ENCODE measurements around the gene OFD1.

OFD1 gene

GRCh38 chrX:13699183-13699826, 35.2 kb upstream of the OFD1 start:
- WGBS (ENCODE audit: extremely low coverage, insufficient coverage, insufficient read length): no CpG with 5 or more reads among the region's 7 CpGs
- H3K18ac ChIP-seq (ENCODE audit: low read length): no peak overlapping the region
- peaks cover 3 to 6% of the 10 kb centered on the region in 2 experiments for H3K36me3 ChIP-seq (ENCODE audit: control insufficient read depth in 1 of 2, insufficient read depth in 2 of 2, low read length in 2 of 2)
- no peak overlapping the region for H3K4me3 ChIP-seq (ENCODE audit: low read depth, low read length)
- H3K4me2 ChIP-seq (ENCODE audit: low read length): no peak overlapping the region
- H3K27ac ChIP-seq (ENCODE audit: low read depth, low read length): no peak overlapping the region
- no peaks in the 10 kb centered on the region for H3K27me3 ChIP-seq (ENCODE audit: insufficient read depth, low read length)
- no peak overlapping the region for H2BK120ac ChIP-seq (ENCODE audit: insufficient read depth, low read length, poor library complexity)
- H3K9me3 ChIP-seq (ENCODE audit: insufficient read depth, low read depth, low read length): no peaks in the 10 kb centered on the region
- H3K79me2 ChIP-seq (ENCODE audit: control insufficient read depth, insufficient read depth, low read length, poor library complexity): peaks cover 9% of the 10 kb centered on the region
- no peaks in the 10 kb centered on the region for H3K79me1 ChIP-seq (ENCODE audit: low read length)
- no peak overlapping the region for H3K4ac ChIP-seq (ENCODE audit: low read depth, low read length)
- no peak overlapping the region for H2BK12ac ChIP-seq (ENCODE audit: low read length)
- no peak overlapping the region for H4K91ac ChIP-seq (ENCODE audit: low read depth, low read length)
- H3K9ac ChIP-seq (ENCODE audit: low read length): no peak overlapping the region
- DNase-seq: peak; percentile 27 to 42
- H4K12ac ChIP-seq (ENCODE audit: low read depth, low read length): no peak overlapping the region
- H3K14ac ChIP-seq (ENCODE audit: low read length): no peak overlapping the region
- no peak overlapping the region for H4K8ac ChIP-seq (ENCODE audit: low read depth, low read length)
- peaks cover 7% of the 10 kb centered on the region in 2 experiments for H3K4me1 ChIP-seq (ENCODE audit: control insufficient read depth in 1 of 2, insufficient read depth in 2 of 2, low read length in 2 of 2)
- no peak overlapping the region for H2AFZ ChIP-seq (ENCODE audit: insufficient read depth, low read length, poor library complexity)
- H2BK5ac ChIP-seq (ENCODE audit: low read depth, low read length, poor library complexity): no peak overlapping the region
- H3K23ac ChIP-seq (ENCODE audit: low read length): no peak overlapping the region
- no peak overlapping the region for H2AK5ac ChIP-seq (ENCODE audit: low read length)

GRCh38 chrX:13700380-13700779, 34.2 kb upstream of the OFD1 start:
- H3K36me3 ChIP-seq (ENCODE audit: control insufficient read depth in 1 of 2, insufficient read depth in 2 of 2, low read length in 2 of 2): peaks cover 0 to 6% of the 10 kb centered on the region in 2 experiments
- H3K4me2 ChIP-seq (ENCODE audit: low read length): no peak overlapping the region
- no peak overlapping the region for H2BK120ac ChIP-seq (ENCODE audit: insufficient read depth, low read length, poor library complexity)
- no peaks in the 10 kb centered on the region for H3K27me3 ChIP-seq (ENCODE audit: insufficient read depth, low read length)
- no peak overlapping the region for H4K91ac ChIP-seq (ENCODE audit: low read depth, low read length)
- no peak overlapping the region for H2AK5ac ChIP-seq (ENCODE audit: low read length)
- no peak overlapping the region for H2BK12ac ChIP-seq (ENCODE audit: low read length)
- no peak overlapping the region for H3K27ac ChIP-seq (ENCODE audit: low read depth, low read length)
- no peak overlapping the region for H3K23ac ChIP-seq (ENCODE audit: low read length)
- no peak overlapping the region for H3K14ac ChIP-seq (ENCODE audit: low read length)
- no peaks in the 10 kb centered on the region for H3K79me1 ChIP-seq (ENCODE audit: low read length)
- no peak overlapping the region for H3K4ac ChIP-seq (ENCODE audit: low read depth, low read length)
- H3K18ac ChIP-seq (ENCODE audit: low read length): no peak overlapping the region
- no peak overlapping the region for H2AFZ ChIP-seq (ENCODE audit: insufficient read depth, low read length, poor library complexity)
- no peak for DNase-seq
- H3K79me2 ChIP-seq (ENCODE audit: control insufficient read depth, insufficient read depth, low read length, poor library complexity): peaks cover 5% of the 10 kb centered on the region
- H4K8ac ChIP-seq (ENCODE audit: low read depth, low read length): no peak overlapping the region
- no peak overlapping the region for H4K12ac ChIP-seq (ENCODE audit: low read depth, low read length)
- WGBS (ENCODE audit: extremely low coverage, insufficient coverage, insufficient read length): no CpG with 5 or more reads among the region's 4 CpGs
- H3K9ac ChIP-seq (ENCODE audit: low read length): no peak overlapping the region
- no peaks in the 10 kb centered on the region for H3K4me1 ChIP-seq (ENCODE audit: control insufficient read depth in 1 of 2, insufficient read depth in 2 of 2, low read length in 2 of 2)
- H3K4me3 ChIP-seq (ENCODE audit: low read depth, low read length): no peak overlapping the region
- H3K9me3 ChIP-seq (ENCODE audit: insufficient read depth, low read depth, low read length): no peaks in the 10 kb centered on the region
- no peak overlapping the region for H2BK5ac ChIP-seq (ENCODE audit: low read depth, low read length, poor library complexity)

- H3K23ac ChIP-seq (ENCODE audit: low read length): no peak overlapping the region
- no peak overlapping the region for H2BK5ac ChIP-seq (ENCODE audit: low read depth, low read length, poor library complexity)
- no peak overlapping the region for H2BK120ac ChIP-seq (ENCODE audit: insufficient read depth, low read length, poor library complexity)
- H3K14ac ChIP-seq (ENCODE audit: low read length): no peak overlapping the region
- no peak overlapping the region for H3K4me2 ChIP-seq (ENCODE audit: low read length)
- WGBS (ENCODE audit: extremely low coverage, insufficient coverage, insufficient read length): no CpG with 5 or more reads among the region's 5 CpGs
- H3K79me1 ChIP-seq (ENCODE audit: low read length): no peaks in the 10 kb centered on the region
- peaks cover 3% of the 10 kb centered on the region for H3K79me2 ChIP-seq (ENCODE audit: control insufficient read depth, insufficient read depth, low read length, poor library complexity)
- H2AK5ac ChIP-seq (ENCODE audit: low read length): no peak overlapping the region
- no peak overlapping the region for H4K8ac ChIP-seq (ENCODE audit: low read depth, low read length)
- H3K9ac ChIP-seq (ENCODE audit: low read length): no peak overlapping the region
- no peak overlapping the region for H4K91ac ChIP-seq (ENCODE audit: low read depth, low read length)
- H3K9me3 ChIP-seq (ENCODE audit: insufficient read depth, low read depth, low read length): no peaks in the 10 kb centered on the region
- no peak overlapping the region for H4K12ac ChIP-seq (ENCODE audit: low read depth, low read length)
- peak overlapping the region; percentile 10 for H3K18ac ChIP-seq (ENCODE audit: low read length)
- H2BK12ac ChIP-seq (ENCODE audit: low read length): no peak overlapping the region
- H2AFZ ChIP-seq (ENCODE audit: insufficient read depth, low read length, poor library complexity): no peak overlapping the region
- H3K4me3 ChIP-seq (ENCODE audit: low read depth, low read length): no peak overlapping the region
- no peaks in the 10 kb centered on the region for H3K27me3 ChIP-seq (ENCODE audit: insufficient read depth, low read length)
- peaks cover 5 to 9% of the 10 kb centered on the region in 2 experiments for H3K36me3 ChIP-seq (ENCODE audit: control insufficient read depth in 1 of 2, insufficient read depth in 2 of 2, low read length in 2 of 2)
- H3K4me1 ChIP-seq (ENCODE audit: control insufficient read depth in 1 of 2, insufficient read depth in 2 of 2, low read length in 2 of 2): no peaks in the 10 kb centered on the region
- no peak overlapping the region for H3K27ac ChIP-seq (ENCODE audit: low read depth, low read length)
- peak overlapping the region; percentile 83 for H3K4ac ChIP-seq (ENCODE audit: low read depth, low read length)
- DNase-seq: no peak
Observed at GRCh38 chrX:13702111-13702789, 32.3 kb upstream of the OFD1 start.

GRCh38 chrX:13703135-13703534, 31.4 kb upstream of the OFD1 start:
- Histone ChIP-seq H2AK5ac (ENCODE audit: low read length) (no peak overlapping the region), H2AFZ (ENCODE audit: insufficient read depth, low read length, poor library complexity) (no peak overlapping the region), H3K23ac (ENCODE audit: low read length) (no peak overlapping the region), H4K8ac (ENCODE audit: low read depth, low read length) (no peak overlapping the region), H3K4me1 (ENCODE audit: control insufficient read depth in 1 of 2, insufficient read depth in 2 of 2, low read length in 2 of 2) (no peaks in the 10 kb centered on the region), H2BK5ac (ENCODE audit: low read depth, low read length, poor library complexity) (no peak overlapping the region), H3K36me3 (ENCODE audit: control insufficient read depth in 1 of 2, insufficient read depth in 2 of 2, low read length in 2 of 2) (peaks cover 5 to 9% of the 10 kb centered on the region in 2 experiments), H3K27ac (ENCODE audit: low read depth, low read length) (no peak overlapping the region), H2BK12ac (ENCODE audit: low read length) (no peak overlapping the region), H3K4ac (ENCODE audit: low read depth, low read length) (no peak overlapping the region), H3K4me3 (ENCODE audit: low read depth, low read length) (no peak overlapping the region), H3K4me2 (ENCODE audit: low read length) (no peak overlapping the region), H3K9ac (ENCODE audit: low read length) (no peak overlapping the region), H3K14ac (ENCODE audit: low read length) (no peak overlapping the region), H3K9me3 (ENCODE audit: insufficient read depth, low read depth, low read length) (no peaks in the 10 kb centered on the region), H3K18ac (ENCODE audit: low read length) (no peak overlapping the region), H4K91ac (ENCODE audit: low read depth, low read length) (no peak overlapping the region), H3K27me3 (ENCODE audit: insufficient read depth, low read length) (no peaks in the 10 kb centered on the region), H3K79me2 (ENCODE audit: control insufficient read depth, insufficient read depth, low read length, poor library complexity) (peaks cover 3% of the 10 kb centered on the region), H2BK120ac (ENCODE audit: insufficient read depth, low read length, poor library complexity) (no peak overlapping the region), H3K79me1 (ENCODE audit: low read length) (no peaks in the 10 kb centered on the region), H4K12ac (ENCODE audit: low read depth, low read length) (no peak overlapping the region)
- WGBS (ENCODE audit: extremely low coverage, insufficient coverage, insufficient read length): no CpG with 5 or more reads among the region's 3 CpGs
- no peak for DNase-seq
